CD4-positive, alpha-beta memory T cell (primary cell): Measurements from ENCODE around the gene ADRA2A. TPM values are rescaled to one million over a fixed set of nuclear protein-coding genes. Genes with fewer than 3 reads are reported as not detected.

Experiments used
- CTCF ChIA-PET: fragments of 350-600 bp; sonication (Branson Sonifier 250); formaldehyde crosslinking; loops from one replicate; lab custom pipeline; 2021; ENCODE audit warnings: inconsistent platforms; ENCODE audit not compliant: partially characterized antibody; lab: Charles Lee
- POLR2A ChIA-PET: fragments of 350-600 bp; sonication (Branson Sonifier 250); formaldehyde crosslinking; loops from one replicate; lab custom pipeline; 2021; ENCODE audit not compliant: partially characterized antibody; lab: Charles Lee
- DNase-seq, 5 donors: peaks; one replicate each; pipeline versions ENCODE4 v3.0.0 to v3.0.0-alpha.2; 2020 to 2022; ENCODE audit warnings: mixed read lengths in 1 of 5
- H3K27ac ChIP-seq: one replicate; pipeline ENCODE4 v1.7.0; 2013; ENCODE audit warnings: low read depth, low read length
- H3K27me3 ChIP-seq: 2 replicates; pipeline ENCODE4 v1.7.0; 2013; ENCODE audit warnings: mild to moderate bottlenecking, low read length, moderate library complexity; ENCODE audit not compliant: insufficient read depth
- H3K36me3 ChIP-seq: 2 replicates; pipeline ENCODE4 v1.7.0; 2013; ENCODE audit warnings: mild to moderate bottlenecking, low read length, moderate library complexity; ENCODE audit not compliant: insufficient read depth
- H3K4me1 ChIP-seq: 2 replicates; pipeline ENCODE4 v1.7.0; 2013; ENCODE audit warnings: mild to moderate bottlenecking, low read length, moderate library complexity; ENCODE audit not compliant: insufficient read depth
- H3K4me3 ChIP-seq, 2 donors: one replicate each; pipeline ENCODE4 v1.7.0; 2013; ENCODE audit warnings: low read length in 2 of 2, mild to moderate bottlenecking in 1 of 2
- H3K9me3 ChIP-seq, 2 donors: one replicate each; pipeline ENCODE4 v1.7.0; 2013; ENCODE audit warnings: low read length in 2 of 2, control low read depth in 1 of 2; ENCODE audit not compliant: control insufficient read depth in 1 of 2
- H3K27ac Mint-ChIP-seq, 7 donors: one replicate each; pipeline ENCODE4 v1.8.0; 2020 to 2021; ENCODE audit warnings: mixed read lengths in 7 of 7, mild to moderate bottlenecking in 6 of 7, inconsistent platforms in 3 of 7, moderate library complexity in 3 of 7
- H3K27me3 Mint-ChIP-seq, 2 donors: one replicate each; pipeline ENCODE4 v1.8.0; 2020 to 2021; ENCODE audit warnings: mixed read lengths in 2 of 2
- H3K36me3 Mint-ChIP-seq, 2 donors: one replicate each; pipeline ENCODE4 v1.8.0; 2020 to 2021; ENCODE audit warnings: mixed read lengths in 2 of 2, inconsistent platforms in 1 of 2, mild to moderate bottlenecking in 1 of 2
- H3K4me1 Mint-ChIP-seq, 4 donors: one replicate each; pipeline ENCODE4 v1.8.0; 2020 to 2021; ENCODE audit warnings: mixed read lengths in 4 of 4, mild to moderate bottlenecking in 1 of 4
- H3K4me3 Mint-ChIP-seq, 8 donors: one replicate each; pipeline ENCODE4 v1.8.0; 2020 to 2021; ENCODE audit warnings: mixed read lengths in 8 of 8, mild to moderate bottlenecking in 7 of 8, moderate library complexity in 6 of 8, inconsistent platforms in 3 of 8
- H3K9me3 Mint-ChIP-seq, 8 donors: one replicate each; pipeline ENCODE4 v1.8.0; 2020 to 2021; ENCODE audit warnings: mixed read lengths in 8 of 8, mild to moderate bottlenecking in 5 of 8, inconsistent platforms in 3 of 8, moderate library complexity in 1 of 8
- intact Hi-C: fragments of 100-400 bp; cut with micrococcal nuclease; formaldehyde crosslinking; loops from one replicate; pipeline ENCODE4 v1.15.1; 2023
- polyA plus RNA-seq, 2 donors: library from polyadenylated mRNA; unstranded; fragments of 300-500 nt; fragmentation: Illumina TruSeq; gene quantifications; one replicate each; pipeline ENCODE4 v1.2.3, GENCODE V29; 2021
- total RNA-seq, 2 experiments: library from RNA; stranded (reverse); gene quantifications; one replicate each; pipeline ENCODE4 v1.2.3, GENCODE V29; 2021

ADRA2A gene
- total RNA-seq (not detected), polyA plus RNA-seq (not detected)

DNA sequence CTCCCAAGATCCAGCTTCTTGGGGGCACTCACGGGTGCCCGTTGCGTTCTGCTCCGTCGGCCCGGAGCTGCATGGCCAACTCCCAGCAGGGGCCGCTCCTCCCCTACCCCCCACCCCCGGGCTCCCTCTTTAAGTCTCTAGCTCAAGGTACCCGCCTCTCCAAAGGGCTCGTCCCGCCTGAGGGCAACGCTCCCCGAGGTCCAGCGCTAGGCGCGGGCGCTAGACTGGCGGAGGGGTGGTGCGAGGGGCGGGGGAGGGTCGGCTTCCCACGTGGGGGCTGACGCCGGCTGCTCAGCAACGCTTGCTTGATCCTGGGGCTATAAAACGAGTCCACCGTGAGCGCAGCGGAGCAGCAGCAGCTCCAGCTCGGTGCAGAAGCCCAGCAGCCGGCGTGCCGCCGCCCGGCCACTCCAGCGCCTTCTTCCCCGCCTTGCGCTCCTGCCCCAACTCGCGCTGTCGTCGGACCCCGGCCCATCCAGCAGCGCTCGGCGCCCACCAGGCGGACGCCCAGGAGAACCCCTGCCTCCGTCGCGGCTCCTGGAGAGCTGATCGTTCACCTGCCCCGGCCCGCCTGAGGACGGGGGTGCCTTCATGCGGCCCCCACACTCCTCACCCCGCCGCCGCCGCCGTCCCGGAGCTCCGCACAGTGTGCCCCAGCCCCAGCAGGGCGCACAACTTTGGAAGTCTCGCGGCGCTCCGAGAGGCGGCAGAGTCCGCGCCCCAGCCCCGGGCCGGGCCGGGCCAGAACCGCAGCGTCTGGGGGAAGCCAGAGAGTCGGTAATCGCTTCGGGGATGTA lies at the start of gene ADRA2A:
Gene ADRA2A, plus strand, starts transcription at position 348 of the 797 bp plus-strand sequence. CDS start 968 bp downstream, outside the sequence.
- Mint-ChIP-seq H3K4me1 (peaks cover 4 to 35% (median 14%) of the 10 kb centered on the region in 4 donors), H3K27me3 (peaks cover 32 to 57% of the 10 kb centered on the region in 2 donors), H3K4me3 (peak within 1 kb of the TSS; percentile 67 to 88 (median 74)), H3K36me3 (no peaks in the 10 kb centered on the region), H3K27ac (no peak within 1 kb of the TSS), H3K9me3 (peaks cover 0 to 4% (median 0%) of the 10 kb centered on the region in 8 donors)
- Histone ChIP-seq H3K36me3 (no peaks in the 10 kb centered on the region), H3K9me3 (no peaks in the 10 kb centered on the region), H3K27me3 (peaks cover 29% of the 10 kb centered on the region), H3K27ac (no peak within 1 kb of the TSS), H3K4me1 (peaks cover 8% of the 10 kb centered on the region), H3K4me3 (peak within 1 kb of the TSS in 1 of 2 donors; percentile 32)
- ChIA-PET POLR2A (no interaction called here), CTCF (interaction anchor here (0.6 to 1.6 kb wide), 7 partner anchors 10 to 1358 kb away, joined by 3 to 4 read pairs (median 3); no protein-coding TSS in a partner anchor)
- intact Hi-C loops: no loop called here
- peak in 3 of 5 donors; percentile 10 to 14 (median 12) for DNase-seq

DNA sequence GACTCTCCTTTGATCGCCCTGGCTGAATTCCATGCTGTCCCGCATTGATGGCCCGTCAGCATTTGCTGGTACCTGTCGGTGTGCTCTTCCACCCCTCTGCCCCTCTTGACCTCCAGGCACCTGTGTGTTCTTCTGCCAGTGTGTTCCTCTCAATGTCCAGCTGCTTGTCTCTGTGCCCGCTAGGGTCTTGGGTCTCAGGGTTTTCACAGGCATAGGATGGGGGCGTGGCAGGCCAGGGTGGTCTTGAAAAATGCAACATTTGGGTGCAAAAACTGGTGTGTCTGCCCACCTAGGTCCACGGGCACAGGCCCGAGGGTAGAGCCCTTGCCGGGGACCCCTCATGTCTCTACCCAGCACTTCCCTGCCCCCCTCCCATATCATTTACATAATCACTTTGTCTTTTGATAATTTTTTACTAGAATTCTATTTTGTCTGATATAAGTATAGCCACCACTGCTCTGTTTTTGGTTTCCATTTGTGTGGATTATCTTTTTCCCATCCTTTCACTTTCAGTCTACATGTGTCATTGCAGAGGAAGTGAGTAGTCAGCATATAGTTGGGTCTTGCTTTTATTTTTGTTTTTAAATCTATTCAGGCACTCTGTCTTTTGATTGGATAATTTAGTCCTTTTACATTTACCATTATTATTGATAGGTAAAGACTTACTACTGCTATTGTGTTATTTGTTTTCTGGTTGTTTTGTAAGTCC lies 46.6 kb upstream of the ADRA2A start:
- ChIA-PET CTCF (no interaction called here), POLR2A (interaction anchor here (0.6 kb wide), 1 partner anchor 31 kb away, joined by 4 read pairs; no protein-coding TSS in a partner anchor)
- H3K36me3 Mint-ChIP-seq: peaks cover 13 to 57% of the 10 kb centered on the region in 2 donors
- no peak overlapping the region for H3K4me3 Mint-ChIP-seq
- H3K4me1 Mint-ChIP-seq: peaks cover 0 to 7% (median under 1%) of the 10 kb centered on the region in 4 donors
- no peak for DNase-seq
- intact Hi-C loops: no loop called here
- Histone ChIP-seq H3K27me3 (no peaks in the 10 kb centered on the region), H3K36me3 (no peaks in the 10 kb centered on the region), H3K4me3 (no peak overlapping the region), H3K27ac (no peak overlapping the region), H3K9me3 (no peaks in the 10 kb centered on the region), H3K4me1 (no peaks in the 10 kb centered on the region)
- peak overlapping the region in 1 of 7 donors; percentile 40 for H3K27ac Mint-ChIP-seq
- peaks cover 0 to 1% of the 10 kb centered on the region in 2 donors for H3K27me3 Mint-ChIP-seq
- H3K9me3 Mint-ChIP-seq: peaks cover 4 to 62% (median 36%) of the 10 kb centered on the region in 8 donors

DNA sequence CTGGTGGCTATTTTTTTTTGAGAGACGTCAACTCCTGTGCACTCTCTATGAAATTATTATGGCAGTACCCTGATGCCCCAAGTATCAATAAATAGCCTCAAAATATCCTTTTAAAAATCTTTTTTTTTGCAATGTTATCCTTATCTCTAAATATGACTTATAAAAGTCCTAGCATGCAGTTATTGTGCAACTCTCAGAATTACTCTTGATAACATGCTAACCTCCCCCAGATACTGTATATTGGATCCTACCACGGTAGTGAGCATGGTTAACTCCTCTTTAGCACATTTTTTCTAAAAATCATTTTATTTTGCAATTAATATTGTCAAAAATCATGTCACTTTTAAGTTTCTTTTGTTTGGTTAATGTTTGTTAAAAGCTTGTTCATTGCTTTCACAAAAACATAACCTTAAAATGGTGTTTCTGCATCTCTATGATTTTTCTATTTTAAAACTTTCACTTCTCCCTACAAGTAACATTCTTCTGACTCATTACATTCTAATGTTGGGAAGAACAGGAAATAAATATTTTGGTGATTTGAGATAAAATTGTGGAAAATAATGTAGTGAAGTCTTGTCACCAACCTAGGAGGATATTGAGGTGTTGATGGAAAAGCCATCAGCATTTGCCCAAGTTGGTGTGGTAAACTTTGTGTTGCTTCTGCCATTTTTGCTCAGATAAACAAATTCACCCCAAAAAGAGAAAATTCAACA lies 42.1 kb upstream of the ADRA2A start:
- CTCF ChIA-PET: no interaction called here
- no peak overlapping the region for H3K4me3 Mint-ChIP-seq
- peaks cover 1 to 2% of the 10 kb centered on the region in 2 donors for H3K27me3 Mint-ChIP-seq
- peaks cover 2 to 59% (median 40%) of the 10 kb centered on the region in 8 donors for H3K9me3 Mint-ChIP-seq
- Histone ChIP-seq H3K27me3 (no peaks in the 10 kb centered on the region), H3K9me3 (peaks cover 0 to 5% of the 10 kb centered on the region in 2 donors), H3K27ac (no peak overlapping the region), H3K36me3 (no peaks in the 10 kb centered on the region), H3K4me1 (no peaks in the 10 kb centered on the region), H3K4me3 (no peak overlapping the region)
- no peak for DNase-seq
- H3K27ac Mint-ChIP-seq: no peak overlapping the region
- intact Hi-C loops: no loop called here
- peaks cover 16 to 32% of the 10 kb centered on the region in 2 donors for H3K36me3 Mint-ChIP-seq
- POLR2A ChIA-PET: no interaction called here
- H3K4me1 Mint-ChIP-seq: peaks cover 0 to 5% (median 0%) of the 10 kb centered on the region in 4 donors

DNA sequence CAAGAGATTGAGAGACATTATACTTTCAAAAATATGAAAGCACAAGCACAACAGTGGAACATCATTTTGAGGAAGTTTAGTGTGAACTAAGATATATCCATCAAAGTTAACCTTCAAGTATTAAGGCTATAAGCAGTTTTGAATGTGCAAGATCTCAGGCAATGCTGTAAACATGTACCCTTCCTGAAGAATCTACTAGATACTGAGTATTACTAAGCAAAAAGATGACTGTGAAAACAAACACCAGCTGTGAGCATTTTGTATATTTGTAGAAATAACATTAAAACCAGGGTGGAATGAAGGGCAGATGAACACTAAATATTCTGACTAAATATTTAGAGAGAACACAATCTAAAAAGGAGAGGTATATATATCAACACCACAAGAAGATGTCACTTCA lies 41.3 kb upstream of the ADRA2A start:
- Mint-ChIP-seq H3K4me3 (no peak overlapping the region), H3K9me3 (peaks cover 2 to 61% (median 44%) of the 10 kb centered on the region in 8 donors), H3K27me3 (peaks cover 3 to 4% of the 10 kb centered on the region in 2 donors), H3K4me1 (no peaks in the 10 kb centered on the region), H3K27ac (no peak overlapping the region), H3K36me3 (peaks cover 16 to 24% of the 10 kb centered on the region in 2 donors)
- CTCF ChIA-PET: no interaction called here
- H3K27me3 ChIP-seq: no peaks in the 10 kb centered on the region
- H3K9me3 ChIP-seq: peaks cover 0 to 5% of the 10 kb centered on the region in 2 donors
- POLR2A ChIA-PET: no interaction called here
- no peak overlapping the region for H3K4me3 ChIP-seq
- DNase-seq: no peak
- no peaks in the 10 kb centered on the region for H3K36me3 ChIP-seq
- H3K4me1 ChIP-seq: no peaks in the 10 kb centered on the region
- intact Hi-C loops: no loop called here
- H3K27ac ChIP-seq: no peak overlapping the region

DNA sequence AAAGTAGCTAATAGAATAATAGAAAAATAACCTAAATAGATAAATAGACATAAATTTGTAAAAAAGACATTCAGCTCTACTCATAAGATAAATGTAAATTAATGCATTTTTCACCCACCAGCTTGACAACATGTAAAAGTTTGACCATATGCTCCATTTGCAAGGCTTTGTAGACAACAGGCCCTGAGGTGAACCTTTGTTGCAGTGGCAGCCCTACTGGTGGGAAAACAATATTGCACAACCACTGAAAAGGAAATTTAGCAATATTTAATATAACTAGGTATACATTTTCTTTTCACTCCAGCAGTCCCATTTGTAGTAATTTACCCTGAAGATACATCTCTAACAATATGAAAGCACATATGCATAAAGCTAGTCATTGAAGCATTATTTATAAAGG lies 39.0 kb upstream of the ADRA2A start:
- CTCF ChIA-PET: no interaction called here
- Mint-ChIP-seq H3K36me3 (peaks cover 14 to 24% of the 10 kb centered on the region in 2 donors), H3K9me3 (peaks cover 0 to 66% (median 56%) of the 10 kb centered on the region in 8 donors)

DNA sequence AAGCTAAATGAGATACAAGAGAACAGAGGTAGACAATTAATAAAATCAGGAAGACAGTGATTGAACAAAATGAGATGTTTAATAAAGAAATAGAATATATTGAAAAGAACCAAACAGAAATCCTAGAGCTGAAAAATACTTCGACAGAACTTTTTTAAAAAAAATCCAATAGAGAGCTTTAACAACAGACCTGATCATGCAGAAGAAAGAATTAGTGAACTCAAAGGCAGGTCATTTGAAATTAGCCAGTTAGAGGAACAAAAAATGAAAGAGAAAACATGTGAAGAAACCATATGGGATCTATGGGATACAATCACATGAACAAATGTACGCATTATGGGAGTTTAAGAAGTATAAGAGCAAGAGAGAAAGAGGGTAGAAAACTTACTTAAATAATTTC lies 37.3 kb upstream of the ADRA2A start:
- Mint-ChIP-seq H3K27ac (no peak overlapping the region), H3K36me3 (peaks cover 9 to 14% of the 10 kb centered on the region in 2 donors), H3K27me3 (peaks cover 3 to 9% of the 10 kb centered on the region in 2 donors), H3K4me3 (peak overlapping the region in 1 of 8 donors; percentile 0), H3K4me1 (no peaks in the 10 kb centered on the region), H3K9me3 (peaks cover 0 to 62% (median 45%) of the 10 kb centered on the region in 8 donors)
- intact Hi-C loops: no loop called here
- DNase-seq: no peak
- ChIA-PET CTCF (no interaction called here), POLR2A (no interaction called here)
- H3K27ac ChIP-seq: no peak overlapping the region
- no peaks in the 10 kb centered on the region for H3K27me3 ChIP-seq
- H3K4me3 ChIP-seq: no peak overlapping the region
- peaks cover 0 to 5% of the 10 kb centered on the region in 2 donors for H3K9me3 ChIP-seq
- H3K36me3 ChIP-seq: no peaks in the 10 kb centered on the region
- no peaks in the 10 kb centered on the region for H3K4me1 ChIP-seq

More for the DNA sequence above, 39.0 kb upstream of the ADRA2A start:
- H3K4me1 ChIP-seq: no peaks in the 10 kb centered on the region
- H3K27me3 ChIP-seq: no peaks in the 10 kb centered on the region
- H3K4me3 Mint-ChIP-seq: no peak overlapping the region
- intact Hi-C loops: no loop called here
- H3K27ac ChIP-seq: no peak overlapping the region
- no peaks in the 10 kb centered on the region for H3K36me3 ChIP-seq
- DNase-seq: no peak
- peaks cover 0 to 5% of the 10 kb centered on the region in 2 donors for H3K9me3 ChIP-seq
- peaks cover 3 to 9% of the 10 kb centered on the region in 2 donors for H3K27me3 Mint-ChIP-seq
- no peak overlapping the region for H3K27ac Mint-ChIP-seq
- H3K4me1 Mint-ChIP-seq: no peaks in the 10 kb centered on the region
- H3K4me3 ChIP-seq: no peak overlapping the region
- POLR2A ChIA-PET: no interaction called here
